HepG2 (cell line): ENCODE measurements around the gene CCDC87. TPM values are rescaled to one million over a fixed set of nuclear protein-coding genes. Genes with fewer than 3 reads are reported as not detected.

Source experiments
- DRAP1 ChIP-seq: IDR thresholded peaks from 2 replicates; pipeline ENCODE4 v1.6.1; 2016; ENCODE audit warnings: missing genetic modification reagents, missing compliant biosample characterization
- EP300 ChIP-seq, 3 experiments: sonication (generic) in 1 of 3; formaldehyde crosslinking in 1 of 3; IDR thresholded peaks; 2 replicates each; pipeline versions ENCODE4 v1.5.1 to v1.6.1; 2011 to 2020; ENCODE audit warnings: low read depth in 2 of 3, low read length in 2 of 3, borderline replicate concordance in 1 of 3, improper control_type of control experiment in 1 of 3, mild to moderate bottlenecking in 1 of 3, missing genetic modification reagents in 1 of 3, moderate library complexity in 1 of 3
- HMGXB3 ChIP-seq: sonication (generic); formaldehyde crosslinking; IDR thresholded peaks from 2 replicates; pipeline ENCODE4 v1.4.0; 2020; ENCODE audit warnings: missing genetic modification reagents, borderline replicate concordance
- HOXD1 ChIP-seq: sonication (generic); formaldehyde crosslinking; IDR thresholded peaks from 2 replicates; pipeline ENCODE4 v1.5.0; 2020; ENCODE audit warnings: missing genetic modification reagents
- KMT2B ChIP-seq: IDR thresholded peaks from 2 replicates; pipeline ENCODE4 v1.6.1; 2016; ENCODE audit warnings: missing genetic modification reagents, missing compliant biosample characterization
- MAF1 ChIP-seq: sonication (generic); formaldehyde crosslinking; IDR thresholded peaks from 2 replicates; pipeline ENCODE4 v1.5.0; 2020; ENCODE audit warnings: missing genetic modification reagents, borderline replicate concordance
- MYNN ChIP-seq: sonication (generic); formaldehyde crosslinking; IDR thresholded peaks from 2 replicates; pipeline ENCODE4 v1.4.0; 2020; ENCODE audit warnings: mild to moderate bottlenecking, low read depth, missing genetic modification reagents
- REST ChIP-seq, 2 experiments: IDR thresholded peaks; 2 replicates each; pipeline ENCODE4 v1.6.1; 2011 to 2012; ENCODE audit warnings: low read length in 2 of 2, borderline replicate concordance in 1 of 2, low read depth in 1 of 2, mild to moderate bottlenecking in 1 of 2, moderate library complexity in 1 of 2
- RFX3 ChIP-seq: IDR thresholded peaks from 2 replicates; pipeline ENCODE4 v1.6.1; 2016; ENCODE audit warnings: missing biosample characterization, missing genetic modification reagents
- RFXANK ChIP-seq: IDR thresholded peaks from 2 replicates; pipeline ENCODE4 v1.6.1; 2016
- SAP130 ChIP-seq: IDR thresholded peaks from 2 replicates; pipeline ENCODE4 v1.6.1; 2016; ENCODE audit warnings: low read depth
- SMAD1 ChIP-seq: sonication (generic); formaldehyde crosslinking; IDR thresholded peaks from 2 replicates; pipeline ENCODE4 v1.4.0; 2020; ENCODE audit warnings: missing genetic modification reagents, low read depth, mild to moderate bottlenecking, borderline replicate concordance
- SOX5 ChIP-seq: IDR thresholded peaks from 2 replicates; pipeline ENCODE4 v1.6.1; 2016; ENCODE audit warnings: borderline replicate concordance
- STAG1 ChIP-seq: sonication (generic); formaldehyde crosslinking; IDR thresholded peaks from 2 replicates; pipeline ENCODE4 v1.4.0; 2020; ENCODE audit warnings: missing genetic modification reagents
- TAF1 ChIP-seq: sonication (generic); formaldehyde crosslinking; IDR thresholded peaks from 2 replicates; pipeline ENCODE4 v1.4.0; 2020; ENCODE audit warnings: missing genetic modification reagents
- ZNF549 ChIP-seq: sonication (generic); formaldehyde crosslinking; IDR thresholded peaks from 2 replicates; pipeline ENCODE4 v1.5.0; 2020; ENCODE audit warnings: missing genetic modification reagents
- ZNF724P ChIP-seq: sonication (generic); formaldehyde crosslinking; IDR thresholded peaks from 2 replicates; pipeline ENCODE4 v1.8.0; 2022; ENCODE audit warnings: missing genetic modification reagents, borderline replicate concordance
- ZUFSP ChIP-seq: sonication (generic); formaldehyde crosslinking; IDR thresholded peaks from 2 replicates; pipeline ENCODE4 v1.9.0; 2021; ENCODE audit warnings: missing genetic modification reagents, mild to moderate bottlenecking, borderline replicate concordance
- polyA plus RNA-seq, 8 experiments: library from polyadenylated mRNA; depleted of rRNA in 3 of 8; stranded (reverse) in 7 of 8; unstranded in 1 of 8; fragments of >200 nt; fragmentation: Illumina TruSeq in 4 of 8; extraction: Trizol in 4 of 8; gene quantifications; 2 replicates each; pipeline versions ENCODE4 v1.2.1 to v1.2.3, GENCODE V29; 2011 to 2016; ENCODE audit warnings: low read depth in 4 of 8, missing spikeins in 1 of 8, mixed read lengths in 1 of 8; ENCODE audit not compliant: insufficient read depth in 1 of 8
- total RNA-seq, 5 experiments: library from RNA; depleted of rRNA; stranded (reverse); fragments of >200 nt; fragmentation: Illumina TruSeq; extraction: Trizol; gene quantifications; 2 replicates each; pipeline ENCODE4 v1.2.3, GENCODE V29; 2016; ENCODE audit warnings: low read depth in 1 of 5

The CCDC87 gene
- total and polyA plus RNA-seq, 2 of the 13 experiments (the other 11 are each of a cell fraction or from before 2014, with no cell fraction given) = 0.05 to 0.42 TPM

GRCh38 chr11:66638177-66639065 lies 45.6 kb upstream of the CCDC87 start, which contains the start of gene RBM4 (continued):
- no peak for TF ChIP-seq ZNF549
- TF ChIP-seq DRAP1 (CRISPR knock-in tag) = peak; percentile 72
- TF ChIP-seq ZUFSP (CRISPR knock-in tag) = no peak
- TF ChIP-seq RFXANK (CRISPR knock-in tag) = no peak
- peak; percentile 67 for TF ChIP-seq KMT2B (CRISPR knock-in tag)
- TF ChIP-seq SAP130 (CRISPR knock-in tag) = peak; percentile 84
- peak; percentile 10; the same call in 1 of the 2 replicates for TF ChIP-seq ZNF724P (CRISPR knock-in tag)
- 0 out of 2 replicates have a peak, but pooled peaks have one; percentile 19 for TF ChIP-seq HOXD1
- TF ChIP-seq HMGXB3 = peak; percentile 79
- TF ChIP-seq EP300 (IDR thresholded peaks at IDR 0.05; ENCODE audit: low read depth in 2 of 2, low read length in 2 of 2) = no peak
- no peak; the same call in 1 of the 2 replicates for TF ChIP-seq EP300 (CRISPR knock-in tag; IDR thresholded peaks at IDR 0.05; ENCODE audit: borderline replicate concordance)
- TF ChIP-seq STAG1 = no peak
- TF ChIP-seq TAF1 (CRISPR knock-in tag) = peak; percentile 86
- TF ChIP-seq SMAD1 (CRISPR knock-in tag) = peak; percentile 42; the same call in 1 of the 2 replicates
- TF ChIP-seq REST (IDR thresholded peaks at IDR 0.05; ENCODE audit: borderline replicate concordance in 1 of 2, low read depth in 1 of 2, low read length in 2 of 2) = 0 out of 4 replicates have a peak, but pooled peaks of 1 of the 2 experiments have one; percentile 46
- peak; percentile 20 for TF ChIP-seq RFX3 (CRISPR knock-in tag)
- TF ChIP-seq SOX5 (CRISPR knock-in tag) = no peak; the same call in 1 of the 2 replicates
- TF ChIP-seq MYNN (CRISPR knock-in tag) = no peak; the same call in 1 of the 2 replicates
- no peak for TF ChIP-seq MAF1 (CRISPR knock-in tag)
